K562 (cell line): Measurements from ENCODE around the gene SHANK1. TPM values are rescaled to one million over a fixed set of nuclear protein-coding genes. Genes with fewer than 3 reads are reported as not detected.
A peak's percentile ranks its signal among the peaks of the same experiment; 100 is the strongest.

Experiments
- ATAC-seq: fragments of 200-7000 bp; cut with Tn5 transposase; 3 replicates; pipeline ENCODE4 v1.9.1; 2020; ENCODE audit warnings: moderate library complexity
- BruUV-seq: library from RNA; stranded (reverse); fragments of 400-500 nt; replicated peaks from 2 replicates; lab custom pipeline; 2021; lab: Mats Ljungman, UMichigan
- CTCF ChIA-PET: fragments of 300-600 bp; formaldehyde crosslinking; extraction: SDS; loops from one replicate; lab custom pipeline; 2021; ENCODE audit warnings: low intra/inter-chr PET ratio; lab: Yijun Ruan, JAX
- POLR2A ChIA-PET: fragments of 300-600, 350-650 bp; sonication (Branson Sonifier 250); formaldehyde crosslinking; extraction: SDS; loops from one replicate; lab custom pipeline; 2021; ENCODE audit warnings: antibody characterized with exemption, inconsistent platforms; lab: Yijun Ruan, JAX
- DNase-seq, 4 experiments: peaks; one replicate each; pipeline versions ENCODE4 v3.0.0 to v3.0.0-alpha.2; 2011 to 2018; ENCODE audit warnings: low spot score in 3 of 4, mixed read lengths in 3 of 4; ENCODE audit errors: extremely low read depth in 1 of 4
- FAIRE-seq: peaks from 2 replicates; lab custom pipeline; 2011; peaks lifted over from hg19 to GRCh38; lab: Jason Lieb, UNC
- H2AFZ ChIP-seq: 2 replicates; pipeline ENCODE4 v1.6.0; 2011; ENCODE audit warnings: low read depth, low read length, control low read depth, inconsistent platforms
- H3K27ac ChIP-seq: fragments of 200-600 bp; 3 replicates; pipeline ENCODE4 v1.8.0; 2011; ENCODE audit warnings: low read depth, mild to moderate bottlenecking, control low read depth, inconsistent platforms, low read length, moderate library complexity, mixed read lengths; ENCODE audit errors: extremely low read depth
- H3K27me3 ChIP-seq, 2 experiments: fragments of 300-600 bp in 1 of 2; 2 replicates in 1 of 2; 3 replicates in 1 of 2; pipeline versions ENCODE4 v1.6.0 to v1.8.0; 2011; ENCODE audit warnings: inconsistent platforms in 2 of 2, low read length in 2 of 2, mild to moderate bottlenecking in 1 of 2, mixed read lengths in 1 of 2, moderate library complexity in 1 of 2; ENCODE audit not compliant: control insufficient read depth in 2 of 2, insufficient read depth in 2 of 2
- H3K36me3 ChIP-seq: fragments of 300-600 bp; 3 replicates; pipeline ENCODE4 v1.8.0; 2011; ENCODE audit warnings: mild to moderate bottlenecking, low read length, inconsistent platforms; ENCODE audit not compliant: control insufficient read depth, insufficient read depth
- H3K4me1 ChIP-seq, 2 experiments: fragments of 200-600 bp in 1 of 2; replicated peaks in 1 of 2; 2 replicates in 1 of 2; 3 replicates in 1 of 2; pipeline versions ENCODE4 v1.5.1 to v1.8.0; 2011; ENCODE audit warnings: inconsistent platforms in 2 of 2, low read length in 2 of 2, mild to moderate bottlenecking in 1 of 2, mixed read lengths in 1 of 2, moderate library complexity in 1 of 2; ENCODE audit not compliant: control insufficient read depth in 2 of 2, insufficient read depth in 2 of 2
- H3K4me2 ChIP-seq: 2 replicates; pipeline ENCODE4 v1.6.1; 2011; ENCODE audit warnings: low read length, control low read depth, inconsistent platforms, mixed read lengths; ENCODE audit not compliant: insufficient read depth
- H3K4me3 ChIP-seq: fragments of 200-600 bp; sonication (generic), shearing (Covaris generic); 2 replicates; pipeline ENCODE4 v1.5.1; 2016; ENCODE audit warnings: control low read depth, inconsistent platforms
- H3K79me2 ChIP-seq: fragments of 200-600 bp; 3 replicates; pipeline ENCODE4 v1.8.0; 2011; ENCODE audit warnings: low read length, inconsistent platforms; ENCODE audit not compliant: control insufficient read depth, insufficient read depth
- H3K9ac ChIP-seq, 2 experiments: 2 replicates each; pipeline versions ENCODE4 v1.6.0 to v1.6.1; 2011; ENCODE audit warnings: low read depth in 2 of 2, low read length in 2 of 2, control low read depth in 1 of 2, inconsistent platforms in 1 of 2, mild to moderate bottlenecking in 1 of 2, mixed read lengths in 1 of 2; ENCODE audit not compliant: insufficient read depth in 1 of 2
- H3K9me1 ChIP-seq: one replicate; pipeline ENCODE4 v1.6.0; 2011; ENCODE audit warnings: inconsistent platforms, mild to moderate bottlenecking, low read length, moderate library complexity; ENCODE audit not compliant: control insufficient read depth, insufficient read depth
- H3K9me3 ChIP-seq: replicated peaks from 2 replicates; pipeline ENCODE4 v1.5.1; 2011; ENCODE audit warnings: low read depth, low read length, inconsistent platforms; ENCODE audit not compliant: control insufficient read depth, insufficient read depth
- H4K20me1 ChIP-seq: replicated peaks from 2 replicates; pipeline ENCODE4 v1.6.1; 2011; ENCODE audit warnings: low read length, inconsistent platforms, mixed read lengths; ENCODE audit not compliant: control insufficient read depth, insufficient read depth
- EZH2 ChIP-seq: IDR thresholded peaks from 2 replicates; pipeline ENCODE4 v1.6.1; 2012; ENCODE audit warnings: low read depth, mild to moderate bottlenecking, inconsistent platforms, low read length, borderline replicate concordance
- FOXM1 ChIP-seq, 2 experiments: fragments of 450-650 bp in 1 of 2; sonication (generic) in 1 of 2; formaldehyde crosslinking in 1 of 2; IDR thresholded peaks; 2 replicates each; pipeline versions ENCODE4 v1.6.1 to v1.9.0; 2017 to 2022; ENCODE audit warnings: low read depth in 2 of 2, mild to moderate bottlenecking in 2 of 2, missing genetic modification reagents in 1 of 2, moderate library complexity in 1 of 2
- GABPB1 ChIP-seq: sonication (generic); formaldehyde crosslinking; IDR thresholded peaks from 2 replicates; pipeline ENCODE4 v1.8.0; 2022; ENCODE audit warnings: mild to moderate bottlenecking, missing genetic modification reagents
- HEY1 ChIP-seq: fragments of 250-450 bp; sonication (Bioruptor Pico); IDR thresholded peaks from 2 replicates; pipeline ENCODE4 v1.5.0; 2020; ENCODE audit warnings: mild to moderate bottlenecking, moderate library complexity, borderline replicate concordance
- MEF2D ChIP-seq: conservative IDR thresholded peaks from 2 replicates; pipeline ENCODE4 v1.6.1; 2016; ENCODE audit warnings: low read depth, missing genetic modification characterization, missing compliant biosample characterization
- MXD1 ChIP-seq: fragments of 250-450 bp; sonication (Bioruptor Pico); IDR thresholded peaks from 2 replicates; pipeline ENCODE4 v1.8.0; 2021; ENCODE audit warnings: borderline replicate concordance, mild to moderate bottlenecking, moderate library complexity; ENCODE audit not compliant: poor library complexity, severe bottlenecking
- RBM25 ChIP-seq: fragments of 200-400 bp; formaldehyde crosslinking; IDR thresholded peaks from 2 replicates; pipeline ENCODE4 v1.6.1; 2018; ENCODE audit warnings: low read length, low read depth, moderate library complexity; ENCODE audit not compliant: severe bottlenecking
- SFPQ ChIP-seq: fragments of 200-400 bp; formaldehyde crosslinking; IDR thresholded peaks from 2 replicates; pipeline ENCODE4 v1.6.1; 2017; ENCODE audit warnings: mild to moderate bottlenecking, low read depth, low read length, moderate library complexity
- SMARCE1 ChIP-seq: fragments of 450-650 bp; IDR thresholded peaks from 2 replicates; pipeline ENCODE4 v1.7.1; 2016; ENCODE audit warnings: mild to moderate bottlenecking
- ZNF280B ChIP-seq: fragments of 250-450 bp; sonication (Bioruptor Pico); IDR thresholded peaks from 2 replicates; pipeline ENCODE4 v1.5.1; 2021; ENCODE audit warnings: mild to moderate bottlenecking
- ZNF76 ChIP-seq: fragments of 250-450 bp; sonication (Bioruptor Pico); IDR thresholded peaks from 2 replicates; pipeline ENCODE4 v1.4.0; 2020; ENCODE audit warnings: mild to moderate bottlenecking, moderate library complexity, borderline replicate concordance
- WGBS: fragments of 100-300 bp; shearing (Covaris generic); methylation state at CpG from one replicate; pipeline ENCODE4 v1.1.6; 2016; ENCODE audit warnings: low coverage, mixed read lengths; ENCODE audit not compliant: insufficient coverage; ENCODE audit errors: missing lambda C conversion rate; 5-methylcytosine and 5-hydroxymethylcytosine counted together
- in situ Hi-C: fragments of 300-500 bp; cut with MboI; formaldehyde crosslinking; loops from 4 replicates; pipeline ENCODE4 v1.15.0; 2018; ENCODE audit warnings: inconsistent platforms, mixed read lengths
- intact Hi-C: fragments of 100-400 bp; cut with micrococcal nuclease; formaldehyde crosslinking; loops from 2 replicates; pipeline ENCODE4 v1.14.2; 2022
- polyA plus RNA-seq, 8 experiments: library from polyadenylated mRNA; depleted of rRNA in 4 of 8; stranded (reverse) in 5 of 8; unstranded in 3 of 8; fragments of >200 nt; fragmentation: Nextera tagmentation in 2 of 8; fragmentation: Illumina TruSeq in 1 of 8; extraction: Ambion mirVana in 2 of 8; extraction: Trizol in 1 of 8; gene quantifications; 2 replicates each; pipeline versions ENCODE4 v1.2.1 to v1.2.3, GENCODE V29; 2011 to 2014; ENCODE audit warnings: inconsistent platforms in 1 of 8, missing spikeins in 1 of 8
- total RNA-seq, 7 experiments: library from RNA; depleted of rRNA in 6 of 7; stranded (reverse); fragments of >200 nt in 6 of 7; fragmentation: Illumina TruSeq in 2 of 7; extraction: Trizol in 2 of 7; gene quantifications; 2 replicates each; pipeline versions ENCODE4 v1.2.1 to v1.2.3, GENCODE V29; 2011 to 2021; ENCODE audit warnings: low replicate concordance in 1 of 7

Gene SHANK1
- total and polyA plus RNA-seq, 9 of the 15 experiments (the other 6 are each of a cell fraction or from before 2014, with no cell fraction given): 0.33 to 1.3 (median 0.55) TPM; not detected in 2

- FAIRE-seq (no peak), DNase-seq (no peak), ATAC-seq (no peak)
- no peaks in the 10 kb centered on the region for H3K9me1 ChIP-seq
- no peaks in the 10 kb centered on the region for H3K79me2 ChIP-seq
- H2AFZ ChIP-seq: no peak overlapping the region
- H4K20me1 ChIP-seq: no peaks in the 10 kb centered on the region
- CTCF ChIA-PET: no interaction called here
- H3K27ac ChIP-seq: no peak overlapping the region
- no TSS peak for BruUV-seq
- H3K4me3 ChIP-seq: no peak overlapping the region
- peaks cover 2 to 4% of the 10 kb centered on the region in 2 experiments; a peak in 3 of 5 replicates for H3K4me1 ChIP-seq
- H3K9me3 ChIP-seq: no peaks in the 10 kb centered on the region
- no peak overlapping the region for H3K9ac ChIP-seq
- in situ Hi-C loops: no loop called here
- H3K36me3 ChIP-seq: no peaks in the 10 kb centered on the region
- H3K4me2 ChIP-seq: no peak overlapping the region
- H3K27me3 ChIP-seq: no peaks in the 10 kb centered on the region
- 74% methylated on average over 4 of the region's 4 CpGs for WGBS
- TF ChIP-seq HEY1 (CRISPR knock-in tag) (no peak), RBM25 (peak; percentile 64)
- POLR2A ChIA-PET: interaction anchor here (0.7 to 3.5 kb wide), 2 partner anchors 10 to 20 kb away, joined by 3 to 13 read pairs; no protein-coding TSS in a partner anchor
- intact Hi-C loops: no loop called here
Measured at GRCh38 chr19:50753879-50754278, 34.3 kb upstream of the SHANK1 start.

- no peak overlapping the region for H3K4me3 ChIP-seq
- ChIA-PET POLR2A (interaction anchor here (1.2 kb wide), 1 partner anchor 10 kb away, joined by 4 read pairs; no protein-coding TSS in a partner anchor), CTCF (no interaction called here)
- 75% methylated on average over 15 of the region's 15 CpGs for WGBS
- FAIRE-seq (no peak), DNase-seq (no peak), ATAC-seq (no peak)
- H3K9me3 ChIP-seq: peaks cover 4% of the 10 kb centered on the region; the same call in 1 of the 2 replicates
- no TSS peak for BruUV-seq
- H3K36me3 ChIP-seq: no peaks in the 10 kb centered on the region
- no peak overlapping the region for H3K9ac ChIP-seq
- H3K79me2 ChIP-seq: no peaks in the 10 kb centered on the region
- intact Hi-C loops (no loop called here), in situ Hi-C loops (no loop called here)
- H3K27ac ChIP-seq: no peak overlapping the region
- H3K4me2 ChIP-seq: no peak overlapping the region
- H2AFZ ChIP-seq: peak overlapping the region; percentile 38; the same call in 1 of the 2 replicates
- peaks cover 11 to 12% of the 10 kb centered on the region in 2 experiments; a peak in 3 of 5 replicates for H3K4me1 ChIP-seq
- H3K9me1 ChIP-seq: no peaks in the 10 kb centered on the region
- H4K20me1 ChIP-seq: no peaks in the 10 kb centered on the region
- no peaks in the 10 kb centered on the region for H3K27me3 ChIP-seq
- no peak for TF ChIP-seq MXD1 (CRISPR knock-in tag)
- TF ChIP-seq MEF2D (tag): no peak
- no peak for TF ChIP-seq SMARCE1
- no peak for TF ChIP-seq SFPQ
- TF ChIP-seq GABPB1: no peak
- no peak for TF ChIP-seq ZNF76 (CRISPR knock-in tag)
- TF ChIP-seq EZH2: no peak
- TF ChIP-seq ZNF280B (CRISPR knock-in tag): no peak
- no peak for TF ChIP-seq FOXM1 (IDR thresholded peaks at IDR 0.05; ENCODE audit: low read depth)
- no peak for TF ChIP-seq FOXM1 (CRISPR knock-in tag; IDR thresholded peaks at IDR 0.05; ENCODE audit: low read depth)
Measured at GRCh38 chr19:50750010-50750409, 30.4 kb upstream of the SHANK1 start.
